ENCODE results near the gene NUDT7. TPM values are rescaled to one million over a fixed set of nuclear protein-coding genes. Genes with fewer than 3 reads are reported as not detected.

NUDT7 gene
- total and polyA plus RNA-seq, 2 donors (not counting 3 experiments of a cell fraction or from before 2014, with no cell fraction given): 6.2 to 6.5 TPM

DNA sequence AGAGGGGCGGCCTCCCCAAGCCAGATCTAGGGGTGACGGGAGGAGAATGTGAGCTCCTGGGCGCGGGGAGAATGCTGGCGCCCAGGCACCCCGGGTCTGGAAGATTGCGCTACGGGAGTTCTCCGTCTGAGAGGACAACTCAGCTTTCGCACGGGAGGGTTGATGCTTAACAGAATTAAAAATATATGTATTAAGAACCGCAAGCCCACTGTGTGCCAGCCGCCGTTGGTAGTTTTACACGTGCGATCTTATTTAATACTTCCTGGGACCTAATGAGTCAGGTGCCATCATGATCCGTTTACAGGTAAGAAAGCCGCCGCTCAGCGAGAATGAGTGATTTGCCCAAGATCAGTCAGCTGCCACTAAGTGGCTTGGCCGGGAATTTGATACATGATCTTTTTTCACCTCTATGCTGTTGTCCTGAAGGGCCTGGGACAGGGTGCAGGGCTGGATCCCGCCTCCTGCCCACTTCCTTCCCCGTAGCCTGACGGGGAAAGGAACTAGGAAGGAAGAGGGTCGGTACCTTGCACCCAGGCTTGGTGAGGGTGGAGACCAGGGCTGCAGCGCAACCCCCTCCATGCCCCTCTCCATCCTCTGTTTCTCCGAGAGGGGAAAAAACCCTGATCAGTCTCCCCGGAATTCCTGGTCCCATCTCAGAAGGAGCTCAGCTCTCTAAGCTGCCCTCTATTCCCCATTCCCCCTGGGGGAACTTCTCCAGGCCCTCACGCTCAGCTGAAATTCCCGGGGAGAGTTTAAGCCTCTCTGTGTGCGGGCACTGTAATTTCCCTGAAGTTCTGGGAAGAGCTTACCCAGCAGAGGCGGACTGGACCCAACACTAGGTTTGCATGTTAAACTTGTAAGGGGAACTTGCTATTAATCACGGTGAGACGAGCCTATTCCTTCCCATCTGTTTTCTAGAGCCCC lies 67.0 kb downstream of the NUDT7 start:
- H3K27me3 ChIP-seq (ENCODE audit: control insufficient read depth in 2 of 2, insufficient read depth in 2 of 2, low read length in 2 of 2): peaks cover 28 to 41% of the 10 kb centered on the region in 2 experiments
- no peak overlapping the region for H3K27ac ChIP-seq (ENCODE audit: insufficient read depth, low read depth, low read length)
- H2AFZ ChIP-seq (ENCODE audit: low read depth, low read length): peak overlapping the region; percentile 89
- no peaks in the 10 kb centered on the region for H3K79me2 ChIP-seq (ENCODE audit: control insufficient read depth, insufficient read depth, low read length)
- no TSS peak for BruUV-seq (replicated peaks)
- CTCF ChIA-PET: interaction anchor here (0.7 to 2.3 kb wide), 8 partner anchors 8 to 213 kb away, joined by 3 to 6 read pairs (median 4); partner anchors contain the start of gene NUDT7
- intact Hi-C loops (cut with micrococcal nuclease): loop anchor here (2.0 to 5.0 kb wide), 6 partner anchors 45 to 192 kb away; partner anchors contain the start of gene NUDT7
- dilution Hi-C loops (cut with MboI; ENCODE audit: extremely low pct_ligation_motif_present, low sequenced_read_pairs): no loop called here
- no peaks in the 10 kb centered on the region for H4K20me1 ChIP-seq (replicated peaks; ENCODE audit: control insufficient read depth, extremely low read depth, insufficient read depth, low read length)
- H3K4me1 ChIP-seq (ENCODE audit: control insufficient read depth, extremely low read depth, insufficient read depth, low read length): peaks cover 4% of the 10 kb centered on the region
- H3K4me3 ChIP-seq (replicated peaks in 1 of 3; ENCODE audit: insufficient read depth in 1 of 3, low read depth in 1 of 3, low read length in 3 of 3): peak overlapping the region in 2 of 3 experiments; percentile 41 to 61
- peak; percentile 67 for FAIRE-seq
- POLR2A ChIA-PET: interaction anchor here (1.3 kb wide), 1 partner anchor 45 kb away, joined by 3 read pairs; no protein-coding TSS in a partner anchor
- H3K9me3 ChIP-seq (replicated peaks; ENCODE audit: control insufficient read depth, insufficient read depth, low read length): no peaks in the 10 kb centered on the region
- DNase-seq (ENCODE audit: low read depth, low spot score): no peak
- peak overlapping the region; percentile 71 for H3K4me2 ChIP-seq (ENCODE audit: insufficient read depth, low read length)
- TF ChIP-seq, protein P1, sequence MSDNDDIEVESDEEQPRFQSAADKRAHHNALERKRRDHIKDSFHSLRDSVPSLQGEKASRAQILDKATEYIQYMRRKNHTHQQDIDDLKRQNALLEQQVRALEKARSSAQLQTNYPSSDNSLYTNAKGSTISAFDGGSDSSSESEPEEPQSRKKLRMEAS (IDR thresholded peaks at IDR 0.05; ENCODE audit: insufficient read depth, insufficient read length): no peak
- TF ChIP-seq GATA2 (IDR thresholded peaks at IDR 0.05; ENCODE audit: insufficient read depth, insufficient read length, low read depth, low read length) (no peak), CTCF (IDR thresholded peaks at IDR 0.05; ENCODE audit: extremely low read depth in 1 of 2, insufficient read depth in 1 of 2, low read depth in 1 of 2, low read length in 2 of 2) (no peak), MYC (IDR thresholded peaks at IDR 0.05; ENCODE audit: low read depth, low read length) (no peak)
- no peaks in the 10 kb centered on the region for H3K9me1 ChIP-seq (replicated peaks; ENCODE audit: control insufficient read depth, extremely low read depth, insufficient read depth, low read length)
- no peaks in the 10 kb centered on the region for H3K36me3 ChIP-seq (ENCODE audit: control insufficient read depth in 2 of 2, extremely low read depth in 1 of 2, insufficient read depth in 2 of 2, low read length in 2 of 2)
- H3K9ac ChIP-seq (replicated peaks; ENCODE audit: extremely low read depth, insufficient read depth, low read length): no peak overlapping the region

All from endothelial cell of umbilical vein (primary cell).